Measurements from ENCODE around the gene FGFBP3.

The FGFBP3 gene, protein sequence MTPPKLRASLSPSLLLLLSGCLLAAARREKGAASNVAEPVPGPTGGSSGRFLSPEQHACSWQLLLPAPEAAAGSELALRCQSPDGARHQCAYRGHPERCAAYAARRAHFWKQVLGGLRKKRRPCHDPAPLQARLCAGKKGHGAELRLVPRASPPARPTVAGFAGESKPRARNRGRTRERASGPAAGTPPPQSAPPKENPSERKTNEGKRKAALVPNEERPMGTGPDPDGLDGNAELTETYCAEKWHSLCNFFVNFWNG

DNA sequence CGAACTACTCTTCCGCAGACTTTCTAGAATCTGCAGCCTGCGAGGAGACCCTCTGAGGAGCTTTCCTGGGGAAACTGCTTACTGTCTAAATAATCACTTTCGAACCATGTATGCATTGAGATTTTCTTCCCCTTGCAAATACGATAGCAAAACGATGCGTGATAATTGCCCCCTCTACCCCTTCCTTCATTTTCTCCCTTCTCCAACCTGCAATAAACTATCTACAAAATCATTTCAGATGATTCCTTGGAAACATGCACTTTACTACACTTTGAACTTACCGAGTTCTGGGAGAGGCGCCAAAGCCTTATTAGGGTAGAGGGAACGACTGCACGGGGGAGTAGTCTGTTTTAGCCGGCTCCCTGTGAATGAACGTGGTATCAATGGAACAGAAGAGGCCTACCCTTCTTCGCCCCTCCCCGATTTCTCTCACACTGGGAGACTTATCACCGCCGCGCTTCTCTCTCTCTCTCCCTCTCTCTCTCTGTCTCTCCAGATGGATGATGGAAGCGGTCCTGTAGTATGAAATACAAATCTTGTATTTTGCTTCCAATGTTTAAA is at the start of gene FGFBP3:
Gene FGFBP3 (minus strand): TSS at position 370 of the 561 bp plus-strand sequence. CDS start 517 bp downstream, outside the sequence.
- Mint-ChIP-seq H3K36me3 (ENCODE audit: low read depth) (peaks cover 2% of the 10 kb centered on the region), H3K4me3 (peak within 1 kb of the TSS; percentile 87), H3K9me3 (no peaks in the 10 kb centered on the region), H3K4me1 (ENCODE audit: low read depth) (peaks cover 23% of the 10 kb centered on the region), H3K27ac (peak within 1 kb of the TSS; percentile 63), H3K27me3 (ENCODE audit: low read depth) (peaks cover 14% of the 10 kb centered on the region)

DNA sequence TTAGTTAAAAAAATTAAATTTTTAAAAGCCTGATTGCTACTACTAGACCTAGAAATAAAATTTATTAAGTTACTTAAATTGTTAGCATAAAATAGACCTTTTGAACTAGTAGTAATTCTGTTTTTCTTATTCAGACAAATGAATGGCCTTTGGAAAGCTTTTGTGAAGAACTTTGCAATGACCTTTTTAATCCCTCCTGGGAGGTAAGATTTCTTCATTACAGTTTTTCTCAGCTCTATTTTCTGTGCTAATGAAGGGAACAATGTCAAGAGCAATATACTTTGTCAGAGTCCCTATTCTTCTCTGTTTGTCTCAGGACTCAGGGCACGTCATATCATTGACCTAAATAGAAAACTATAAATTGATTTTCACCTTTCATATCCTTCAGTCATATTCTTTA is 47.8 kb upstream of the FGFBP3 start:
- Mint-ChIP-seq H3K4me3 (no peak overlapping the region), H3K9me3 (no peaks in the 10 kb centered on the region), H3K4me1 (ENCODE audit: low read depth) (no peaks in the 10 kb centered on the region), H3K27ac (no peak overlapping the region), H3K27me3 (ENCODE audit: low read depth) (no peaks in the 10 kb centered on the region), H3K36me3 (ENCODE audit: low read depth) (peaks cover 53% of the 10 kb centered on the region)

GRCh38 chr10:91955114-91955513 is 45.8 kb upstream of the FGFBP3 start:
- H3K4me3 Mint-ChIP-seq: no peak overlapping the region
- H3K27ac Mint-ChIP-seq: no peak overlapping the region
- H3K27me3 Mint-ChIP-seq (ENCODE audit: low read depth): no peaks in the 10 kb centered on the region
- peaks cover 1% of the 10 kb centered on the region for H3K4me1 Mint-ChIP-seq (ENCODE audit: low read depth)
- H3K9me3 Mint-ChIP-seq: no peaks in the 10 kb centered on the region
- H3K36me3 Mint-ChIP-seq (ENCODE audit: low read depth): peaks cover 50% of the 10 kb centered on the region

- Mint-ChIP-seq H3K27me3 (ENCODE audit: low read depth) (no peaks in the 10 kb centered on the region), H3K9me3 (no peaks in the 10 kb centered on the region), H3K36me3 (ENCODE audit: low read depth) (peaks cover 45% of the 10 kb centered on the region), H3K4me3 (no peak overlapping the region), H3K27ac (no peak overlapping the region), H3K4me1 (ENCODE audit: low read depth) (peaks cover 1% of the 10 kb centered on the region)
Observed at GRCh38 chr10:91953600-91954160, 44.4 kb upstream of the FGFBP3 start.

DNA sequence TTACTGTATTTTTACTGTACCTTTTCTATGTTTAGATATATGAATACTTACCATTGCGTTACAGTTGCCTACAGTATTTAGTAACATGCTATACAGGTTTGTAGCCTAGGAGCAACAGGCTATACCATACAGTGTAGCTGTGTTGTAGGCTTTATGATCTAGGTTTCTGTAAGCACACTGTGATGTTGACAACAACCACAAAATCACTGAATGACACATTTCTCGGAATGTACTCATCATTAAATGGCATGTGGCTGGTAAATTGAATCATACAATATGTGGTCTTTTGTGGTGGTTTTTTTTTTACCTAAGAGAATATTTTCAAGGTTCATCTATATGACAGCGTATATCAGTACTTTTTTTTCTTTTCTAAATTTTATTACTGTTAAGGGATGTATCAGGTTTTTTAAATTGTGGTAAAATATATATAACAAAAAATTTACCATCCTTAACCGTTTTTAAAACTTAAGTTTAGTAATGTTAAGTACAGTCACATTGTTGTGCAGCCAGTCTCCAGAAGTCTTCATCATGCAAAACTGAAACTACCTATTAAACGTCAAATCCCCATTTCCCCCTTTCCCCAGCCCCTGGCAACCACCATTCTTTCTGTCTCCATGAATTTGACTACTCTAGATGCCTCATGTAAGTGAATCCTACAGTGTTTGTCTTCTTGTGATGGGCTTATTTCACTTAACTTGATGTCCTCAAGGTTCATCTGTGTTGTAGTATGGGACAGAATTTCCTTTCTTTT is 35.8 kb upstream of the FGFBP3 start:
- H3K9me3 Mint-ChIP-seq: no peaks in the 10 kb centered on the region
- H3K4me1 Mint-ChIP-seq (ENCODE audit: low read depth): peaks cover 19% of the 10 kb centered on the region
- H3K4me3 Mint-ChIP-seq: peak overlapping the region; percentile 27
- H3K27me3 Mint-ChIP-seq (ENCODE audit: low read depth): no peaks in the 10 kb centered on the region
- H3K27ac Mint-ChIP-seq: peak overlapping the region; percentile 74
- H3K36me3 Mint-ChIP-seq (ENCODE audit: low read depth): peaks cover 20% of the 10 kb centered on the region

DNA sequence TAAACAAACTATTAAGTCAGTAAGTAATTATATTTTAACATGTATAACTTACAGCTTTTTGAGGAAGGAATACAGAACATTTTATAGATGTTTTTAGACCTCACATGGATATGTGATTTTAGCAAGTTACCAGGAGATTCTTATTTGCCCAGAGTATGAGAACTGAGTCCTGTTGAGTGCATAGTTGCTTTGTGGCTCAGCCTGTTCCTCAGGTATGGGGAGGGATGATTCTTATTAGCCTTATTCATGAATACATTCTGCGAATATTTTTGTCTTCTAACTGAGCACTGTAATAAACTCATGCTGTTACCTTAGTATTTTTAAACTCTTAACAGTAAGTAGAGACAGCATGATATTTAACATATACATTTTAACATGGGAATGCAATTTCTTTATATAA is 32.1 kb upstream of the FGFBP3 start:
- peaks cover 32% of the 10 kb centered on the region for H3K36me3 Mint-ChIP-seq (ENCODE audit: low read depth)
- no peak overlapping the region for H3K27ac Mint-ChIP-seq
- peaks cover 22% of the 10 kb centered on the region for H3K4me1 Mint-ChIP-seq (ENCODE audit: low read depth)
- no peaks in the 10 kb centered on the region for H3K27me3 Mint-ChIP-seq (ENCODE audit: low read depth)
- H3K4me3 Mint-ChIP-seq: no peak overlapping the region
- H3K9me3 Mint-ChIP-seq: no peaks in the 10 kb centered on the region

DNA sequence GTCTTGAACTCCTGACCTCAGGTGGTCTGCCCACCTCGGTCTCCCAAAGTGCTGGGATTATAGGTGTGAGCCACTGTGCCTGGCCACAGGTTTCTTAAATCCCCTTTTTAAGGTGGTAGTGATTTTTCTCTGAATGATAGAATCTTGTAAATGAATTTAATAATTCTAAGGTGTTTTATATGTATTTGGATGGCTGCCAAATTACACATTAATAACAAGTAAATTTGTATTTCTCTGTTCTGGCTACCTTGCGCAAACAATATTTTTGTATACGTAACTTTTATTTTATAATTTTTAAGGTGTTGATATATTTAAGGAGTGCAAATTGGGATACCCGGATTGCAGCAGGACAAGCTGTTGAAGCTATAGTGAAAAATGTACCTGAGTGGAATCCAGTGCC is 30.4 kb upstream of the FGFBP3 start:
- peaks cover 17% of the 10 kb centered on the region for H3K4me1 Mint-ChIP-seq (ENCODE audit: low read depth)
- no peaks in the 10 kb centered on the region for H3K9me3 Mint-ChIP-seq
- no peaks in the 10 kb centered on the region for H3K27me3 Mint-ChIP-seq (ENCODE audit: low read depth)
- H3K36me3 Mint-ChIP-seq (ENCODE audit: low read depth): peaks cover 41% of the 10 kb centered on the region
- H3K27ac Mint-ChIP-seq: no peak overlapping the region
- no peak overlapping the region for H3K4me3 Mint-ChIP-seq

- Mint-ChIP-seq H3K4me1 (ENCODE audit: low read depth) (peaks cover 28% of the 10 kb centered on the region), H3K36me3 (ENCODE audit: low read depth) (peaks cover 48% of the 10 kb centered on the region), H3K27me3 (ENCODE audit: low read depth) (no peaks in the 10 kb centered on the region), H3K9me3 (no peaks in the 10 kb centered on the region), H3K4me3 (no peak overlapping the region), H3K27ac (no peak overlapping the region)
Observed at GRCh38 chr10:91935886-91936285, 26.6 kb upstream of the FGFBP3 start.

DNA sequence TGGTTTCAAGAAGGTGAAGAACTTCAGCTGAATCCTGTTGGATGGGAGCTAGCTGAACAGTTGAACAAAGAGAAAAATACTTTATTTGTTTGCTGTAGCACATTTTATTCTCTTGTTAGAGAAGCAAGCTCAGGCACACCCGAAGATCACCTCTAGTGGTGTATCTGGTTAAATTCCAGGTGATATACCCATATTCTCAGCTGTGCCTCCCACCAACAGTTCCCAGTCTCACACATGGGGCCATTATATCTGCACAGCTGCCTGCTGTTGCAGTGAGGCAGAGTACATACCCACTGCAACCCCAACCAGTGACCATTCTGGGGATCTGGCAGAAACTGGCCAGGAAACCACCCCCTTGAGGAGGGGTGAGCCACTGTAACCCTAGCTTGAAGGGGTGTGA is 23.5 kb upstream of the FGFBP3 start:
- Mint-ChIP-seq H3K27me3 (ENCODE audit: low read depth) (no peaks in the 10 kb centered on the region), H3K4me1 (ENCODE audit: low read depth) (peaks cover 23% of the 10 kb centered on the region), H3K36me3 (ENCODE audit: low read depth) (peaks cover 39% of the 10 kb centered on the region)

DNA sequence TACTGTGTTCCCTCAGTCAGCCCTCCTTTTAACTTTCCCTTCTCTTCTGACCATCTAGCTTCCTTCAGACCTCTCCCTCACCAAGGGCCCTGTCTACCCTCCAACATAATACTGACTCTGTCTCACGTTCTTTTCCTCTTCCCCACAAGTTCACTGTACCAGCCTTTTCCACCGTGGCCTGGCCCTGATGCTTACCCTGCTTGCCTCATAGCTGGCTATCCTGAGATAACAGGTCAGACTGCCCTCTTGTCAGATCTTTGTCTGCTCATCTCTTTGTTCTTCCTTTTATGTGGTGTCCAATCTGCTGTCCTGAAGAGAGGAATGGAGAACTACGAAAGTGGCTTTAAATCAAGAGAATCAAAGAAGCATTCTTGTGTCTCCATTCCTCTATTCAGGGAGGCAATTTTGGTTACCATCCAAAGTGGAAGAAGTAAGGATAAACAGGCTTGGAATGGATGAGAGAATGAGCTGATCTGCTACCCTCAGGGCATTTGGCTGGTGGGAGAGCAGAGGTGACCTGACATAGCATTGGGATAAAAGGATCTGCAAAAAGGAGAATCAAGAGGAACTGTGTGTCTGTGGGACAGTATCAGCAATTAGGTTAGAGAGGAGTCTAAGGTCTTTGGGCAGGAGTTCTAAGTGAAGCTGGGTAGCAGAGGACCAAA is 22.4 kb upstream of the FGFBP3 start:
- Mint-ChIP-seq H3K4me3 (no peak overlapping the region), H3K27ac (no peak overlapping the region), H3K4me1 (ENCODE audit: low read depth) (peaks cover 30% of the 10 kb centered on the region), H3K36me3 (ENCODE audit: low read depth) (peaks cover 34% of the 10 kb centered on the region), H3K27me3 (ENCODE audit: low read depth) (no peaks in the 10 kb centered on the region), H3K9me3 (no peaks in the 10 kb centered on the region)

More for the DNA sequence above, 23.5 kb upstream of the FGFBP3 start:
- no peaks in the 10 kb centered on the region for H3K9me3 Mint-ChIP-seq
- H3K4me3 Mint-ChIP-seq: no peak overlapping the region
- H3K27ac Mint-ChIP-seq: no peak overlapping the region

GRCh38 chr10:91930939-91931338 is 21.7 kb upstream of the FGFBP3 start:
- H3K9me3 Mint-ChIP-seq: no peaks in the 10 kb centered on the region
- H3K4me3 Mint-ChIP-seq: no peak overlapping the region
- no peak overlapping the region for H3K27ac Mint-ChIP-seq
- peaks cover 37% of the 10 kb centered on the region for H3K4me1 Mint-ChIP-seq (ENCODE audit: low read depth)
- peaks cover 32% of the 10 kb centered on the region for H3K36me3 Mint-ChIP-seq (ENCODE audit: low read depth)
- H3K27me3 Mint-ChIP-seq (ENCODE audit: low read depth): no peaks in the 10 kb centered on the region

- Mint-ChIP-seq H3K4me3 (peak overlapping the region; percentile 94), H3K9me3 (no peaks in the 10 kb centered on the region), H3K27ac (no peak overlapping the region), H3K36me3 (ENCODE audit: low read depth) (peaks cover 12% of the 10 kb centered on the region), H3K27me3 (ENCODE audit: low read depth) (no peaks in the 10 kb centered on the region), H3K4me1 (ENCODE audit: low read depth) (peaks cover 37% of the 10 kb centered on the region)
Observed at GRCh38 chr10:91925022-91925320, 15.7 kb upstream of the FGFBP3 start.

GRCh38 chr10:91924212-91925021 is 15.1 kb upstream of the FGFBP3 start:
- H3K27me3 Mint-ChIP-seq (ENCODE audit: low read depth): no peaks in the 10 kb centered on the region
- peaks cover 12% of the 10 kb centered on the region for H3K36me3 Mint-ChIP-seq (ENCODE audit: low read depth)
- no peaks in the 10 kb centered on the region for H3K9me3 Mint-ChIP-seq
- peak overlapping the region; percentile 100 for H3K27ac Mint-ChIP-seq
- peaks cover 37% of the 10 kb centered on the region for H3K4me1 Mint-ChIP-seq (ENCODE audit: low read depth)
- H3K4me3 Mint-ChIP-seq: peak overlapping the region; percentile 94
